GM04504 (cell line): ENCODE results near the gene HRC.
"Not testable (repeated sequence)": the region's sequence is repeated elsewhere in the genome, so short reads cannot be mapped to it uniquely, and the experiment has no call there.

Source experiments
- DNase-seq: peaks from one replicate; pipeline ENCODE4 v3.0.0-alpha.2; 2012; ENCODE audit warnings: low read depth

Gene HRC

DNA sequence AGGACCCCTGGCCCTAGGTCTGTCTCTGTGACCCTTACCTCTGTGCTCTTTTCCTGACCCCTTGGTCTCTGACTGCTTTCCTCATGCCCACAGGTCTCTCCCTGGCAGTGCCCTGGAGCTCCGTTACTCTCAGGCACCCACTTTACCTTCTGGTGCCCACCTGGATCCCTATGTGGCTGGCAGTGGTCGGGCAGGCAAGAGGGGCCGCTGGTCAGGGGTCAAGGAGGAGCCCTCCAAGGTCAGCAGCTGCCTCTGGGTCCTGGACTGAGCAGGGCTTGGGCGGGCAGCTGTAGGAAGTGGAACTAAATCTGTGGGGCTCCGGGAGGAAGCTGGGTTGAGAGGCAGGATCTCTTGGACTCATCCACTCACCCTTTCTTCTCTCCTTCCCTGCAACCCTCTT lies 19.5 kb downstream of the HRC start:
- DNase-seq = no peak

DNA sequence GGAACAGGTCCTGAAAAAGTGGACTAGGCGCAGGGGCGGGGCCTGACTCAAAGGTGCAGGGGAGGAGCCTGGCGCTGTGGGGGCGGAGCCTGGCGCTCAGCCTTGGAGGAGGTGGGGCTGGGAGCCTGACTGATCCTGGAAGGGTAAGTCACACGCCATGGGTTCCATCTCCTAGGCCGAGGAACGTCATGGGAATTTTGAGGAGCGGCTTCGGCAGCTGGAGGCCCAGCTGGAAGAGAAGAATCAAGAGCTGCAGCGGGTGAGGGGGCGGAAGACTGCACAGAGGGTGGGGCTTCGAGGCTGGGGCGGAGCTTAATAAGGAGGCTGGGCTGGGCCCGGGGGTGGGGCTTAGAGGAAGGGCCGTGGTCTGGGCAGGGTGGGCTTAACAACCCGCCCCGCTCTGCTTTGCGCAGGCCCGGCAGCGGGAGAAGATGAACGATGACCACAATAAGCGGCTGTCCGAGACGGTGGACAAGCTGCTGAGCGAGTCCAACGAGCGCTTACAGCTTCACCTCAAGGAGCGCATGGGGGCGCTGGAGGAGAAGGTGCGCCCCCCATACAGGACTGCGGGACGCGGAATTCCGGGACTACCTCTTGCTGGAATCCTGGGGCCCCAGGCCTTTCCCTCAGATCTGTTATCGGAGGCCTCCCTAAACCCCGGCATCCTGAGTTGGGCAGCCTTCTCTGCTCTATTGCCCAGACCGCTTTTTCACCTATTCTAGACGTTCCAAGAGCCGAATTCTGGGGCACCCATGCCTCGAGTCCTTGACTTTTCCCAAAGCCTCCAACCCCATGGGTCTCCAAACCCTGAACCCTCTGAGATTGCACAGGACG lies 21.4 kb downstream of the HRC start:
- DNase-seq = no peak

- no peak for DNase-seq
Measured at GRCh38 chr19:49132974-49133609, 22.1 kb downstream of the HRC start.

DNA sequence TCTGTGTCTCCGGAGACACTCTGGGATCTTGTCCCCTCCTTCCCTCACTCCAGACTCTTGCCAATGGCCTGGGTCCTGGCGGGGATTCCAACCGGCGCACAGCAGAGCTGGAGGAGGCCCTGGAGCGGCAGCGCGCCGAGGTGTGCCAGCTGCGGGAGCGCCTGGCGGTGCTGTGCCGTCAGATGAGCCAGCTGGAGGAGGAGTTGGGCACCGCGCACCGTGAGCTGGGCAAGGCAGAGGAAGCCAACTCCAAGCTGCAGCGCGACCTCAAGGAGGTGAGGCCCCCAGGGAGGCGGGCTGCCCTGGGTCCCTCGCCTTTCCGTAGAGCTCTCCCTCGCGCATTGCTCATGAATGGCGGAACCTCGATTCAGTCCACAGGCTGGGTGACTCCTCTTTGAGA lies 24.9 kb downstream of the HRC start:
- DNase-seq = no peak

DNA sequence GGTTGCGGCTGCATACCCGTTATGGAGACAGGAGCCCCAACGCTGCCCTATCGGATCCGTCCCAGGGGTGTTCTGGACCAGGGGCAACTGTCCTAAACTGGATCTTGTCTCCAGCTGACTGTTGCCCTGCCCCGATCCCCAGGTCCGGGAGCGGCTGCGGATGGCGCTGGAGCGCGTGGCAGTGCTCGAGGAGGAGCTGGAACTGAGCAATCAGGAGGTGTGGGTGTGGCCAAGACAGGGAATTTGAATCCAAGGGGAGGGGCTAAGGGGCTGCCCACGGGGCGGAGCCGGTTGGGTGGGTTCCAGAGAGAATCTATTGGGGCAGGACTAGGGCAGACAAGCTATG lies 26.0 kb downstream of the HRC start:
- DNase-seq = no peak

DNA sequence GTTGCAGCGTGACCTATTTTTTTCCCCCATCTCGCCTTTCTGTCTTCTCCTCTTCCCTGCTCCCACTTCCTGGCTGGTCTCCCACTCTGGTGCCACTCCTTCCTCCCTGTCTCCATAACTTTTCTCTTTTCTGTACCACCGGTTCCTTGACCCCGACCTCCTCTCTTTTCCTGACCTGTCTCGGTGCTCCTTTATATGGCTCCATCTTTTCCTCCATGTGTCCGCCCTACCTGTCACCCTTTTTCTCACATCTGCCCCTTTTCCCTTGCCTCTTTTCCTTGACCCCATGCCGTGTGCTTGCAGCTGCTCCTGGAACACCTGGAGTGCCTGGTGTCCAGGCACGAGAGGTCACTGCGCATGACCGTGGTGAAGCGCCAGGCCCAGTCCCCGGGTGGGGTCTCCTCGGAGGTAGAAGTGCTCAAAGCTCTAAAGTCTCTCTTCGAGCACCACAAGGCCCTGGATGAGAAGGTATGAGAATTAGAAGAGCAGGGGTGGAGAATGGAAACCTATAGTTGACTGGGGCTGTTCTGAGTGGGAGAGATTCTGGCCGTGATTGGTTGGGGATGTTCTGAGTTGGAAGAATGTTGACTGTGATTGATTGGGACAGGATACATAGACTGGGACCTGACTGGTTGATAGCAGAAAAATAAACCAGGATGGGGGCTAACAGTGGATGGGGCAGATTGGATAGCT lies 26.5 kb downstream of the HRC start:
- DNase-seq = no peak

- peak; percentile 94 for DNase-seq
Measured at GRCh38 chr19:49127674-49128544, 27.3 kb downstream of the HRC start.

DNA sequence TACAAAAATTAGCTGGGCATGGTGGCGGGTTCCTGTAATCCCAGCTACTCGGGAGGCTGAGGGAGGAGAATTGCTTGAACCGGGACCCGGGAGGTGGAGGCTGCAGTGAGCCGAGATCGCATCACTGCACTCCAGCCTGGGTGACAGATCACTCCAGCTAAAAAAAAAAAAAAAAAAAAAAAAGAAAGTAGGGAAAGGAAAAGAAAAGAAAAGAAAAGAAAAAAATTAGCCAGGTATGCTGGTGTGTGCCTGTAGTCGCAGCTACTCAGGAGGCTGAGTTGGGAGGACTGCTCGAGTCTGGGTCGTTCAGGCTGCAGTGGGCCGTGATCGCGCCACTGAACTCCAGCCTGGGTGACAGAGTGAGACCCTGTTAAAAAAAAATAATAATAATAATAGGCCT lies 28.0 kb downstream of the HRC start:
- not testable (repeated sequence) for DNase-seq

GRCh38 chr19:49126575-49126974 lies 28.6 kb downstream of the HRC start:
- DNase-seq = no peak

GRCh38 chr19:49125025-49125731 lies 30.0 kb downstream of the HRC start:
- no peak for DNase-seq

- DNase-seq = not testable (repeated sequence)
Measured at GRCh38 chr19:49123285-49123684, 31.9 kb downstream of the HRC start.

DNA sequence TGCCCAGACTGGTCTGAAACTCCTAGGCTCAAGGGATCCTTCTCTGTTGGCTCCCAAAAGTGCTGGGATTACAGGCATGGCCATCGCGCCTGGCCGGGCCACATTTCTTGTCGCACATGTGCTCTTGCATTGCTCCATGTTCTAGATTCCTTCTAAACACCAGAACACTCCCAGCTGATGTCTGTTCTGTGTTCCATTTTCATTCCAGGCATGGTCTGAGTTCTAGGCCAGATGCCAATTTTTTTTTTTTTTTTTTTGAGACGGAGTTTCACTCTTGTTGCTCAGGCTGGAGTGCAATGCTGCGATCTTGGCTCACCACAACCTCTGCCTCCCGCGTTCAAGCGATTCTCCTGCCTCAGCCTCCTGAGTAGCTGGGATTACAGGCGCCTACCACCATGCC lies 33.4 kb downstream of the HRC start:
- not testable (repeated sequence) for DNase-seq

GRCh38 chr19:49120868-49121267 lies 34.3 kb downstream of the HRC start:
- no peak for DNase-seq

DNA sequence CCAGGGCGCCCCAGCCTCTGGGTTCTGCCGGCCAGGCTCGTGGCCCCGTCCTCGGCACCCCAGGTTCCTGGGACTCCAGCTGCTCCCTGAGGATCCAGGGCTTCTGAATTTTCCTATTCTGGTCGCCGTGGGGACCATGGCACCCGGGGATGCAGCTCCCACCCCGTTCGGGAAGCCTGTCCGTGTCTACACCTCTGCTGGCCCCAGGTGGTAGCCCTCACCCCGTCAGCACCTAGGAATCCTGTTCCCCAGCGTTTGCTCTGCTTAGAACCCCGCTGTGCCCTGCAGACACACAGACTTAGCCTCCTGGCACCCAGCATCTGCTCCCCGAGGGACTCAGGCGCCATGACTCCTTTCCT lies 34.9 kb downstream of the HRC start:
- DNase-seq = no peak

DNA sequence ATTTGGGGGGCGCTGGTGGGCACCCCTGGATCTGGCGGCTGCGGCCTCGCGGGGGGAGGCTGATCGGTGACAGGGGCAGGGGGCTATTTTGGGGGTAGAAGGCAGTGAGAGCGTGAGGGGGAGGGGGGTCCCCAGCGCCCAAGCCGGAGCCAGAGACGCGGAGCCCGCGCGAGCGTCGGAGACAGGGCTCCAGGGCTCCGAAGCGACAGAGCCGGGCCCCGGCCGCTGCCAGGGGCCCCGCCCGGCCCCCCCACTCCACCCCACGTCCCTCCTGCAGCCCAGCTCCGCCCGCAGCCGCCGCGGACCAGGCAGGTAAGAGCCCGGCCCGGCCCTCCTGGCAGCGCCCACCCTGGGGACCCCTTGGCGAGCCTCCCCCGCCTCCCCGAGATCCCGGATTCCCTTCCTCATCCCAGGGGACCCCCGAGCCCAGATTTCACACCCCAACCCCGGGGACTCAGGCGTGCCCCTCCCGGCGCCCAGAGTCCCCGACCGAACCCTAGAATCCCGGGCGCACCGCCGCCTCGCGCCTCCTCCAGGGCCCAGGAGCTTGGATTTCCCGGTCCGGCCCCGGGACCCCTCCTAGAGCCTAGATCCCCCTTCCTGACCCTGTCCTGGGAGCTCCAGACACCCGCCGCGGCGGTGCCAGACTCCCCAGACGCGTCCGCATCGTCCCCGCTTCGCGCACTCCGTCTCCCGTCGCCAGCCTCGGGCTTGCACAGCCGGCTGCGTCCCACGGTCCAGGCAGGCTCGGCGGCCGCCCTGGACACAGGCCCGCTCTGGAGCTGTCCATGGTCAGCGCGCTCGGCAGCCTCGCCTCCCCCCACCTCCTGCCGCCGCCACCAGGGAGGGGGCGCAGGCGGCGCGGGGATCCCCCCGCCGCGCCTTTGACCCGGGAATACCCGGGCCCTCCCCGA lies 35.5 kb downstream of the HRC start, which contains the start of gene PPFIA3:
Gene PPFIA3 (plus strand): TSS at position 134 of the 914 bp plus-strand sequence. CDS start 8,330 bp downstream, outside the sequence.
- DNase-seq = no peak

DNA sequence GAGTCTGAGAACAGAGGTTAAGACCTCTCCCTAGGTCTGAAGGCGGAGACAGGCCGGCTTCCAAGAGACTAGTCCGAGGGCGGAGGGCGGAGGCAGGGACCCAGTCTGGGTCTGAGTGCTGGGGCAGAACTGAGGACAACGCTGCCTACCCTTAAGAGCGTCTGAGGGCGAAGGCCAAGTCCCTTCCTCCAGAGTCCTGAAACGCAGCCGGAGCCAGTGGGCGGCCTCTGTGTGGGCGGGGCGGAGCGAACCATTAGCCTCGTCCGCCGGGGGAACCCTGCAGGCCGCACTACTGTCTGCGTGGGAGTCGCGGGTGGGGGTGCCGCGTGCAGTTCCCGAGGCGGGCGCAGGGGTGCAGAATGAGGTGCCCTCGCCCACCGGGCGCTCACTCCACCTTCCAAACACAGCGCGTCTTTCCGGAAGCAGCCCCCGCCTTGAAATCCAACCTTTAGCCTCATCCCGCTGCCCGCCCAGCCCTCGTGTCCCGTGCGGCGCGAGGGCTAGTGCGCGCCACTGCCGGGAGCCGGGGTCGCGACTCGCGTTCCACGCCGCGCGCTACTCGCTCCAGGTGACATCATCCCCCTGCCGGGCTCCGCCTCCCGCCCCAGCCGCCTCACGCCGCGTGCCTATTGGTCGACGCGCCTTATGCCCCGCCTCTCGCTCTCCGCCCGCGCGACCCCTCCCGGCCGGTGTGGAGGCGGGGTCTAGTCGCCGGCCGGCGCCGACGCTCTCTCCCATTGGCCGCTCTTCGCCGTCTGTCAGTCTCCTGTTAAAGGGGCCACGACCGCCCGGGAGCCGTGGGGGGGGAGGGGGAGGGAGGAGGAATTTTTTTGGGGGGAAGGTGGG lies 36.4 kb downstream of the HRC start, which contains the start of gene C19orf73:
Gene C19orf73 (minus strand): TSS at position 579 of the 846 bp plus-strand sequence. CDS start 121 bp downstream, at position 458.
- peak; percentile 86 for DNase-seq

GRCh38 chr19:49117677-49118564 lies 37.3 kb downstream of the HRC start:
- DNase-seq = no peak

DNA sequence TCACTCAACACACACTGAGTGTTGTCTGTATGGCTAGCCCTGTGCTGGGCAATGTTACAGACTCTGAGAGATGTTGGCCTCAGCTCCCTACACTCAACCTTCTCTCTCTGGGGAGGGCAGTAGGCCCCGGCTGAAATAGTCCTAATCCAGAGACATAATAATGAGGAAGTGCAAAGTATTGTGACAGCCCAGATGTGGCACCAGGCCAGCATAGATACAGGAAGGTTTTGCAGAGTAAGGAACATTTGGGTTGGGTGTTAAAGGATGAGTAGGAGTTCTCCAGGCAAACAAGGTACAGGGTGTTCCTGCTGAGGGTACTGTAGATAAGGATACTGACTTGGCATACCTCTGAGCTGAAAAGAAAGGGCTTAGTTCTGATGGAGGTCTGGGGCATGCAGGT lies 38.7 kb downstream of the HRC start:
- DNase-seq = no peak
